HepG2 (cell line): ENCODE data around the gene EIF5A2. TPM values are rescaled to one million over a fixed set of nuclear protein-coding genes. Genes with fewer than 3 reads are reported as not detected.

ENCODE experiments used
- AGO2 ChIP-seq: fragments of 200-400 bp; formaldehyde crosslinking; optimal IDR thresholded peaks from 2 replicates; pipeline ENCODE3; 2017; ENCODE audit warnings: mild to moderate bottlenecking, low read depth, low read length, moderate library complexity
- BCL6 ChIP-seq: IDR thresholded peaks from 2 replicates; pipeline ENCODE4 v1.6.1; 2016; ENCODE audit warnings: missing genetic modification reagents, missing compliant biosample characterization
- FOSL2 ChIP-seq: sonication (generic); formaldehyde crosslinking; IDR thresholded peaks from 2 replicates; pipeline ENCODE4 v1.4.0; 2020; ENCODE audit warnings: missing genetic modification reagents
- FOXK1 ChIP-seq: sonication (generic); formaldehyde crosslinking; IDR thresholded peaks from 2 replicates; pipeline ENCODE4 v1.4.0; 2020; ENCODE audit warnings: low read depth, missing genetic modification reagents, borderline replicate concordance
- HOXA5 ChIP-seq: sonication (generic); formaldehyde crosslinking; IDR thresholded peaks from 2 replicates; pipeline ENCODE4 v1.4.0; 2020; ENCODE audit warnings: missing genetic modification reagents
- NFE2 ChIP-seq: sonication (generic); formaldehyde crosslinking; IDR thresholded peaks from 2 replicates; pipeline ENCODE4 v1.4.0; 2020; ENCODE audit warnings: missing genetic modification reagents
- NFYC ChIP-seq: IDR thresholded peaks from 2 replicates; pipeline ENCODE4 v1.6.1; 2016; ENCODE audit warnings: missing genetic modification reagents, missing compliant biosample characterization
- NKX3-1 ChIP-seq: sonication (generic); formaldehyde crosslinking; IDR thresholded peaks from 2 replicates; pipeline ENCODE4 v1.5.0; 2020; ENCODE audit warnings: missing genetic modification reagents
- PAF1 ChIP-seq: IDR thresholded peaks from 2 replicates; pipeline ENCODE4 v1.6.1; 2016; ENCODE audit warnings: missing genetic modification reagents, missing compliant biosample characterization
- PHB2 ChIP-seq: fragments of 450-650 bp; IDR thresholded peaks from 2 replicates; pipeline ENCODE4 v1.6.1; 2018; ENCODE audit not compliant: partially characterized antibody
- POLR2AphosphoS5 ChIP-seq: IDR thresholded peaks from 2 replicates; pipeline ENCODE4 v1.6.1; 2012; ENCODE audit warnings: low read depth, low read length
- RBFOX2 ChIP-seq: fragments of 200-400 bp; formaldehyde crosslinking; IDR thresholded peaks from 2 replicates; pipeline ENCODE4 v1.6.1; 2017; ENCODE audit warnings: low read depth, mild to moderate bottlenecking, low read length
- SRSF4 ChIP-seq: fragments of 200-400 bp; formaldehyde crosslinking; IDR thresholded peaks from one replicate; pipeline ENCODE4 v1.6.1; 2018; ENCODE audit warnings: mild to moderate bottlenecking, low read depth, low read length, moderate library complexity; ENCODE audit not compliant: poor library complexity, severe bottlenecking
- TBX2 ChIP-seq: sonication (generic); formaldehyde crosslinking; IDR thresholded peaks from 2 replicates; pipeline ENCODE4 v1.5.0; 2020; ENCODE audit warnings: missing genetic modification reagents, mild to moderate bottlenecking, borderline replicate concordance
- ZNF274 ChIP-seq: sonication (generic); formaldehyde crosslinking; IDR thresholded peaks from 2 replicates; pipeline ENCODE4 v1.5.1; 2020; ENCODE audit warnings: mild to moderate bottlenecking, missing genetic modification reagents
- ZNF33A ChIP-seq: sonication (generic); formaldehyde crosslinking; IDR thresholded peaks from 2 replicates; pipeline ENCODE4 v1.5.1; 2020; ENCODE audit warnings: missing genetic modification reagents, mild to moderate bottlenecking, moderate library complexity, borderline replicate concordance
- ZNF550 ChIP-seq: sonication (generic); formaldehyde crosslinking; IDR thresholded peaks from 2 replicates; pipeline ENCODE4 v1.4.0; 2020; ENCODE audit warnings: mild to moderate bottlenecking, missing genetic modification reagents, borderline replicate concordance
- ZNF7 ChIP-seq: IDR thresholded peaks from 2 replicates; pipeline ENCODE4 v1.6.1; 2016; ENCODE audit warnings: missing biosample characterization, missing genetic modification reagents
- polyA plus RNA-seq, 8 experiments: library from polyadenylated mRNA; depleted of rRNA in 3 of 8; stranded (reverse) in 7 of 8; unstranded in 1 of 8; fragments of >200 nt; fragmentation: Illumina TruSeq in 4 of 8; extraction: Trizol in 4 of 8; gene quantifications; 2 replicates each; pipeline versions ENCODE4 v1.2.1 to v1.2.3, GENCODE V29; 2011 to 2016; ENCODE audit warnings: low read depth in 4 of 8, missing spikeins in 1 of 8, mixed read lengths in 1 of 8; ENCODE audit not compliant: insufficient read depth in 1 of 8
- total RNA-seq, 5 experiments: library from RNA; depleted of rRNA; stranded (reverse); fragments of >200 nt; fragmentation: Illumina TruSeq; extraction: Trizol; gene quantifications; 2 replicates each; pipeline ENCODE4 v1.2.3, GENCODE V29; 2016; ENCODE audit warnings: low read depth in 1 of 5
- TF ChIP-seq, protein P1 (sequence below): IDR thresholded peaks from 2 replicates; pipeline ENCODE4 v1.6.1; 2016; ENCODE audit warnings: low read depth, control low read depth
- TF ChIP-seq, protein P2 (sequence below): sonication (generic); formaldehyde crosslinking; IDR thresholded peaks from 2 replicates; pipeline ENCODE4 v1.4.0; 2020; ENCODE audit warnings: missing genetic modification reagents
- TF ChIP-seq, protein P3 (sequence below): sonication (generic); formaldehyde crosslinking; IDR thresholded peaks from 2 replicates; pipeline ENCODE4 v1.4.0; 2020; ENCODE audit warnings: mild to moderate bottlenecking, missing genetic modification reagents
- TF ChIP-seq, protein P4 (sequence below): sonication (generic); formaldehyde crosslinking; IDR thresholded peaks from 2 replicates; pipeline ENCODE4 v1.5.1; 2020; ENCODE audit warnings: missing genetic modification reagents, mild to moderate bottlenecking, borderline replicate concordance
- TF ChIP-seq, protein P5 (sequence below): sonication (generic); formaldehyde crosslinking; IDR thresholded peaks from 2 replicates; pipeline ENCODE4 v1.8.0; 2022; ENCODE audit warnings: missing genetic modification reagents, mild to moderate bottlenecking, borderline replicate concordance

EIF5A2 gene
- total and polyA plus RNA-seq, 2 of the 13 experiments (the other 11 are each of a cell fraction or from before 2014, with no cell fraction given) = 3.5 to 9.4 TPM

DNA sequence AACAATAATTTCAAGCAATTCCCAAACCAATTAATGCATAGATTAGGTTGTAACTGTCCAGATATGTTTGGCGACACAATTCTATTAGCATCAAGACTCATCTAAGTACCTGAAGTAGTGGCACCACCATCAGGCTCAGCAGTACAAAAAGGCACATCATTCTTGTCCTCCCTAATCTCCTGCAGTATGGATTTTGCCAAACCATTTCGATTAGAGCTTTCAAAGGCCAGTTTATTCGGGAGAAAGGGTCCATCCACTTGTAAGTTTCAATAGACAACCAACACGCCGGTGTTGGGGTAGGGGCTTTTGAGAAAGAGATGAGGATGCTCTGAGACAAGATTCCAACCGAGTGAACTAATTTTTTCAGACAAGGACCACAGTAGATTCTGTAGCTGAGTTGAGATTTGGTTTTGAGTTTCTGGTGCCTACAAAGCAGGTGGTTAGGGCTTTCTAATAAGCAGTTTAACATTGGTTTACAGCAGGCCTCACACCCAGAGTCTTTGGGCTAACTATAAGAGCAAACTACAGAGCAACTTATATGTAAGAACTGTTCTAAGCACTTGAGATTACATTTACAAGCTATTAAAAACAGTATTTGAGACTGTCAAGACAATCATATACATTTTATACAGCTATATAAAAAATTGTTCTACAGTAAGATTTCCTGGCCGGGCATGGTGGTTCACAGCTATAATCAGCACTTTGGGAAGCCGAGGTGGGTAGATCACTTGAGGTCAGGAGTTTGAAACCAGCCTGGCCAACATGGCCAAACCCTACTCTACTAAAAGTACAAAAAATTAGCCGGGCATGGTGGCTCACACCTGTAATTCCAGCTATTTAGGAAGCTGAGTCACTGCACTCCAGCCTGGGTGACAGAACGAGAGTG lies 43.0 kb downstream of the EIF5A2 start (continued):
- TF ChIP-seq, protein P1, sequence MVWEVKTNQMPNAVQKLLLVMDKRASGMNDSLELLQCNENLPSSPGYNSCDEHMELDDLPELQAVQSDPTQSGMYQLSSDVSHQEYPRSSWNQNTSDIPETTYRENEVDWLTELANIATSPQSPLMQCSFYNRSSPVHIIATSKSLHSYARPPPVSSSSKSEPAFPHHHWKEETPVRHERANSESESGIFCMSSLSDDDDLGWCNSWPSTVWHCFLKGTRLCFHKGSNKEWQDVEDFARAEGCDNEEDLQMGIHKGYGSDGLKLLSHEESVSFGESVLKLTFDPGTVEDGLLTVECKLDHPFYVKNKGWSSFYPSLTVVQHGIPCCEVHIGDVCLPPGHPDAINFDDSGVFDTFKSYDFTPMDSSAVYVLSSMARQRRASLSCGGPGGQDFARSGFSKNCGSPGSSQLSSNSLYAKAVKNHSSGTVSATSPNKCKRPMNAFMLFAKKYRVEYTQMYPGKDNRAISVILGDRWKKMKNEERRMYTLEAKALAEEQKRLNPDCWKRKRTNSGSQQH (CRISPR knock-in tag) = no peak
- TF ChIP-seq, protein P2, sequence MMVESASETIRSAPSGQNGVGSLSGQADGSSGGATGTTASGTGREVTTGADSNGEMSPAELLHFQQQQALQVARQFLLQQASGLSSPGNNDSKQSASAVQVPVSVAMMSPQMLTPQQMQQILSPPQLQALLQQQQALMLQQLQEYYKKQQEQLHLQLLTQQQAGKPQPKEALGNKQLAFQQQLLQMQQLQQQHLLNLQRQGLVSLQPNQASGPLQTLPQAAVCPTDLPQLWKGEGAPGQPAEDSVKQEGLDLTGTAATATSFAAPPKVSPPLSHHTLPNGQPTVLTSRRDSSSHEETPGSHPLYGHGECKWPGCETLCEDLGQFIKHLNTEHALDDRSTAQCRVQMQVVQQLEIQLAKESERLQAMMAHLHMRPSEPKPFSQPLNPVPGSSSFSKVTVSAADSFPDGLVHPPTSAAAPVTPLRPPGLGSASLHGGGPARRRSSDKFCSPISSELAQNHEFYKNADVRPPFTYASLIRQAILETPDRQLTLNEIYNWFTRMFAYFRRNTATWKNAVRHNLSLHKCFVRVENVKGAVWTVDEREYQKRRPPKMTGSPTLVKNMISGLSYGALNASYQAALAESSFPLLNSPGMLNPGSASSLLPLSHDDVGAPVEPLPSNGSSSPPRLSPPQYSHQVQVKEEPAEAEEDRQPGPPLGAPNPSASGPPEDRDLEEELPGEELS (CRISPR knock-in tag) = no peak
- TF ChIP-seq, protein P3, sequence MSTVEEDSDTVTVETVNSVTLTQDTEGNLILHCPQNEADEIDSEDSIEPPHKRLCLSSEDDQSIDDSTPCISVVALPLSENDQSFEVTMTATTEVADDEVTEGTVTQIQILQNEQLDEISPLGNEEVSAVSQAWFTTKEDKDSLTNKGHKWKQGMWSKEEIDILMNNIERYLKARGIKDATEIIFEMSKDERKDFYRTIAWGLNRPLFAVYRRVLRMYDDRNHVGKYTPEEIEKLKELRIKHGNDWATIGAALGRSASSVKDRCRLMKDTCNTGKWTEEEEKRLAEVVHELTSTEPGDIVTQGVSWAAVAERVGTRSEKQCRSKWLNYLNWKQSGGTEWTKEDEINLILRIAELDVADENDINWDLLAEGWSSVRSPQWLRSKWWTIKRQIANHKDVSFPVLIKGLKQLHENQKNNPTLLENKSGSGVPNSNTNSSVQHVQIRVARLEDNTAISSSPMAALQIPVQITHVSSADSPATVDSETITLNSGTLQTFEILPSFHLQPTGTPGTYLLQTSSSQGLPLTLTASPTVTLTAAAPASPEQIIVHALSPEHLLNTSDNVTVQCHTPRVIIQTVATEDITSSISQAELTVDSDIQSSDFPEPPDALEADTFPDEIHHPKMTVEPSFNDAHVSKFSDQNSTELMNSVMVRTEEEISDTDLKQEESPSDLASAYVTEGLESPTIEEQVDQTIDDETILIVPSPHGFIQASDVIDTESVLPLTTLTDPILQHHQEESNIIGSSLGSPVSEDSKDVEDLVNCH (CRISPR knock-in tag) = no peak
- TF ChIP-seq NKX3-1 (no peak), ZNF550 (CRISPR knock-in tag) (no peak), NFE2 (CRISPR knock-in tag) (no peak), NFYC (CRISPR knock-in tag) (no peak), TBX2 (CRISPR knock-in tag) (no peak), PAF1 (CRISPR knock-in tag) (peak; percentile 73; the same call in 1 of the 2 replicates), ZNF7 (no peak), PHB2 (no peak), ZNF33A (CRISPR knock-in tag) (no peak), SRSF4 (peak; percentile 71), FOXK1 (no peak), ZNF274 (CRISPR knock-in tag) (no peak), BCL6 (CRISPR knock-in tag) (no peak), RBFOX2 (peak; percentile 50), POLR2AphosphoS5 (0 out of 2 replicates have a peak, but pooled peaks have one; percentile 18), AGO2 (peak; percentile 76), FOSL2 (CRISPR knock-in tag) (no peak), HOXA5 (CRISPR knock-in tag) (no peak)
- TF ChIP-seq, protein P4, sequence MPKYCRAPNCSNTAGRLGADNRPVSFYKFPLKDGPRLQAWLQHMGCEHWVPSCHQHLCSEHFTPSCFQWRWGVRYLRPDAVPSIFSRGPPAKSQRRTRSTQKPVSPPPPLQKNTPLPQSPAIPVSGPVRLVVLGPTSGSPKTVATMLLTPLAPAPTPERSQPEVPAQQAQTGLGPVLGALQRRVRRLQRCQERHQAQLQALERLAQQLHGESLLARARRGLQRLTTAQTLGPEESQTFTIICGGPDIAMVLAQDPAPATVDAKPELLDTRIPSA = no peak
- TF ChIP-seq, protein P5, sequence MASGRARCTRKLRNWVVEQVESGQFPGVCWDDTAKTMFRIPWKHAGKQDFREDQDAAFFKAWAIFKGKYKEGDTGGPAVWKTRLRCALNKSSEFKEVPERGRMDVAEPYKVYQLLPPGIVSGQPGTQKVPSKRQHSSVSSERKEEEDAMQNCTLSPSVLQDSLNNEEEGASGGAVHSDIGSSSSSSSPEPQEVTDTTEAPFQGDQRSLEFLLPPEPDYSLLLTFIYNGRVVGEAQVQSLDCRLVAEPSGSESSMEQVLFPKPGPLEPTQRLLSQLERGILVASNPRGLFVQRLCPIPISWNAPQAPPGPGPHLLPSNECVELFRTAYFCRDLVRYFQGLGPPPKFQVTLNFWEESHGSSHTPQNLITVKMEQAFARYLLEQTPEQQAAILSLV (CRISPR knock-in tag) = no peak
